Measurements from ENCODE around the gene SMC3. TPM values are rescaled to one million over a fixed set of nuclear protein-coding genes. Genes with fewer than 3 reads are reported as not detected.
"Not testable (repeated sequence)": the region's sequence is repeated elsewhere in the genome, so short reads cannot be mapped to it uniquely, and the experiment has no call there.

SMC3 gene
- total RNA-seq, 6 experiments from 2014 or later: 9.9 to 14.0 (median 11.9) TPM

GRCh38 chr10:110617425-110618229 lies 50.1 kb downstream of the SMC3 start:
- H3K9me3 ChIP-seq: no peaks in the 10 kb centered on the region
- no peak overlapping the region for H3K4me3 ChIP-seq
- ATAC-seq (no peak), DNase-seq (no peak)
- intact Hi-C loops (cut with DNase I): no loop called here
- H3K27ac ChIP-seq: no peak overlapping the region
- H3K27me3 ChIP-seq: no peaks in the 10 kb centered on the region
- no peaks in the 10 kb centered on the region for H3K36me3 ChIP-seq
- 83% methylated on average over 1 of the region's 7 CpGs for WGBS (ENCODE audit: insufficient coverage, low coverage, low lambda C conversion rate, missing lambda C conversion rate)
- TF ChIP-seq CTCF (IDR thresholded peaks at IDR 0.05) (no peak), POLR2A (IDR thresholded peaks at IDR 0.05) (no peak)
- H3K4me1 ChIP-seq: no peaks in the 10 kb centered on the region

GRCh38 chr10:110618230-110618610 lies 50.7 kb downstream of the SMC3 start:
- H3K4me3 ChIP-seq: no peak overlapping the region
- DNase-seq (no peak), ATAC-seq (no peak)
- no peak overlapping the region for H3K27ac ChIP-seq
- 56% methylated on average over 3 of the region's 5 CpGs for WGBS (ENCODE audit: insufficient coverage, low coverage, low lambda C conversion rate, missing lambda C conversion rate)
- H3K9me3 ChIP-seq: no peaks in the 10 kb centered on the region
- no peaks in the 10 kb centered on the region for H3K4me1 ChIP-seq
- H3K27me3 ChIP-seq: no peaks in the 10 kb centered on the region
- TF ChIP-seq POLR2A (IDR thresholded peaks at IDR 0.05): no peak
- TF ChIP-seq CTCF (IDR thresholded peaks at IDR 0.05): no peak
- intact Hi-C loops (cut with DNase I): no loop called here
- H3K36me3 ChIP-seq: no peaks in the 10 kb centered on the region

GRCh38 chr10:110619514-110620397 lies 52.3 kb downstream of the SMC3 start:
- Histone ChIP-seq H3K27ac (no peak overlapping the region), H3K36me3 (no peaks in the 10 kb centered on the region), H3K9me3 (no peaks in the 10 kb centered on the region), H3K4me1 (no peaks in the 10 kb centered on the region), H3K27me3 (no peaks in the 10 kb centered on the region), H3K4me3 (no peak overlapping the region)
- intact Hi-C loops (cut with DNase I): no loop called here
- no peak for DNase-seq
- ATAC-seq: no peak
- WGBS (ENCODE audit: insufficient coverage, low coverage, low lambda C conversion rate, missing lambda C conversion rate): 76% methylated on average over 2 of the region's 3 CpGs
- TF ChIP-seq CTCF (IDR thresholded peaks at IDR 0.05): no peak
- TF ChIP-seq POLR2A (IDR thresholded peaks at IDR 0.05): no peak

GRCh38 chr10:110620398-110620719 lies 52.9 kb downstream of the SMC3 start:
- H3K27ac ChIP-seq: no peak overlapping the region
- 91% methylated on average over 2 of the region's 2 CpGs for WGBS (ENCODE audit: insufficient coverage, low coverage, low lambda C conversion rate, missing lambda C conversion rate)
- ATAC-seq: no peak
- H3K4me1 ChIP-seq: no peaks in the 10 kb centered on the region
- intact Hi-C loops (cut with DNase I): no loop called here
- H3K36me3 ChIP-seq: no peaks in the 10 kb centered on the region
- no peak for TF ChIP-seq CTCF (IDR thresholded peaks at IDR 0.05)
- no peak for TF ChIP-seq POLR2A (IDR thresholded peaks at IDR 0.05)
- H3K4me3 ChIP-seq: no peak overlapping the region
- no peak for DNase-seq
- no peaks in the 10 kb centered on the region for H3K27me3 ChIP-seq
- H3K9me3 ChIP-seq: no peaks in the 10 kb centered on the region

- H3K36me3 ChIP-seq; H3K4me1 ChIP-seq; ATAC-seq; H3K4me3 ChIP-seq; H3K9me3 ChIP-seq; intact Hi-C loops (cut with DNase I); H3K27ac ChIP-seq; H3K27me3 ChIP-seq; DNase-seq: not testable (repeated sequence)
- 77% methylated on average over 4 of the region's 4 CpGs for WGBS (ENCODE audit: insufficient coverage, low coverage, low lambda C conversion rate, missing lambda C conversion rate)
These were observed 55.8 kb downstream of the SMC3 start for GRCh38 chr10:110623316-110623715.

Data from right lobe of liver (tissue), 6 donors.